CD4-positive, alpha-beta T cell treated with Interferon alpha-2 for 1 hour (primary cell): ENCODE data around the gene ARHGAP12.
"Not testable (repeated sequence)": the region's sequence is repeated elsewhere in the genome, so short reads cannot be mapped to it uniquely, and the experiment has no call there.

Source experiments
- DNase-seq, 2 donors: peaks; one replicate each; pipeline ENCODE4 v3.0.0-alpha.2; 2020 to 2022

ARHGAP12 gene

GRCh38 chr10:31820778-31821369, 107.8 kb downstream of the ARHGAP12 start:
- DNase-seq: no peak

- DNase-seq: no peak
These were observed 108.5 kb downstream of the ARHGAP12 start for GRCh38 chr10:31820096-31820495.

GRCh38 chr10:31819391-31819820, 109.2 kb downstream of the ARHGAP12 start:
- no peak for DNase-seq

- no peak for DNase-seq
These were observed 112.3 kb downstream of the ARHGAP12 start for GRCh38 chr10:31816318-31816717.

- peak; percentile 1 to 66 for DNase-seq
These were observed 120.1 kb downstream of the ARHGAP12 start for GRCh38 chr10:31808258-31809218.

- DNase-seq: no peak
These were observed 124.2 kb downstream of the ARHGAP12 start for GRCh38 chr10:31804352-31804810.

GRCh38 chr10:31803606-31804351, 124.9 kb downstream of the ARHGAP12 start:
- no peak for DNase-seq

- DNase-seq: no peak
These were observed 129.4 kb downstream of the ARHGAP12 start for GRCh38 chr10:31799181-31799580.

GRCh38 chr10:31792745-31793144, 135.9 kb downstream of the ARHGAP12 start:
- DNase-seq: no peak

GRCh38 chr10:31789555-31789954, 139.1 kb downstream of the ARHGAP12 start:
- peak in 1 of 2 donors; percentile 31 for DNase-seq

- no peak for DNase-seq
These were observed 145.9 kb downstream of the ARHGAP12 start for GRCh38 chr10:31782701-31783100.

- DNase-seq: no peak
These were observed 147.9 kb downstream of the ARHGAP12 start for GRCh38 chr10:31780717-31781116.

GRCh38 chr10:31778627-31779026, 150.0 kb downstream of the ARHGAP12 start:
- no peak for DNase-seq

- no peak for DNase-seq
These were observed 152.5 kb downstream of the ARHGAP12 start for GRCh38 chr10:31776159-31776558.

- DNase-seq: no peak
These were observed 153.5 kb downstream of the ARHGAP12 start for GRCh38 chr10:31774928-31775650.

- no peak for DNase-seq
These were observed 154.2 kb downstream of the ARHGAP12 start for GRCh38 chr10:31774299-31774900.

GRCh38 chr10:31773749-31774298, 154.8 kb downstream of the ARHGAP12 start:
- DNase-seq: no peak

GRCh38 chr10:31771331-31771831, 157.2 kb downstream of the ARHGAP12 start:
- DNase-seq: no peak

- DNase-seq: peak; percentile 51 to 64
These were observed 158.2 kb downstream of the ARHGAP12 start for GRCh38 chr10:31770307-31770902.

- no peak for DNase-seq
These were observed 159.1 kb downstream of the ARHGAP12 start for GRCh38 chr10:31769564-31769963.

GRCh38 chr10:31768935-31769334, 159.7 kb downstream of the ARHGAP12 start:
- DNase-seq: not testable (repeated sequence)
